GM23248 (cell line): ENCODE measurements around the gene PDX1. TPM values are rescaled to one million over a fixed set of nuclear protein-coding genes. Genes with fewer than 3 reads are reported as not detected.

Source experiments
- DNase-seq: peaks from one replicate; pipeline ENCODE4 v3.0.0-alpha.2; 2015
- H2AFZ ChIP-seq: fragments of 200-600 bp; sonication (generic); 2 replicates; pipeline ENCODE4 v1.6.1; 2016; ENCODE audit warnings: antibody characterized with exemption
- H3F3A ChIP-seq: fragments of 200-600 bp; sonication (generic); 2 replicates; pipeline ENCODE4 v1.6.1; 2016; ENCODE audit warnings: mild to moderate bottlenecking, antibody characterized with exemption, mixed run types; ENCODE audit not compliant: insufficient read depth
- H3K27ac ChIP-seq: fragments of 200-600 bp; sonication (generic); 2 replicates; pipeline ENCODE4 v1.5.1; 2016; ENCODE audit warnings: mild to moderate bottlenecking
- H3K27me3 ChIP-seq: fragments of 200-600 bp; sonication (generic); replicated peaks from 2 replicates; pipeline ENCODE4 v1.6.1; 2016; ENCODE audit warnings: mild to moderate bottlenecking; ENCODE audit not compliant: insufficient read depth
- H3K36me3 ChIP-seq: fragments of 200-600 bp; sonication (generic); 2 replicates; pipeline ENCODE4 v1.6.1; 2016; ENCODE audit warnings: low read depth, mild to moderate bottlenecking
- H3K4me1 ChIP-seq: fragments of 200-600 bp; sonication (generic); 2 replicates; pipeline ENCODE4 v1.6.1; 2016; ENCODE audit warnings: mild to moderate bottlenecking; ENCODE audit not compliant: insufficient read depth
- H3K4me2 ChIP-seq: fragments of 200-600 bp; sonication (generic); one replicate; pipeline ENCODE4 v1.6.1; 2016; ENCODE audit warnings: mild to moderate bottlenecking; ENCODE audit not compliant: unreplicated experiment
- H3K4me3 ChIP-seq: fragments of 200-600 bp; sonication (generic); 2 replicates; pipeline ENCODE4 v1.5.1; 2016; ENCODE audit warnings: mild to moderate bottlenecking
- H3K79me2 ChIP-seq: fragments of 200-600 bp; sonication (generic); 2 replicates; pipeline ENCODE4 v1.6.1; 2016; ENCODE audit warnings: mild to moderate bottlenecking; ENCODE audit not compliant: insufficient read depth
- H3K9ac ChIP-seq: fragments of 200-600 bp; sonication (generic); 2 replicates; pipeline ENCODE4 v1.6.1; 2016; ENCODE audit warnings: mild to moderate bottlenecking
- H3K9me2 ChIP-seq: fragments of 200-600 bp; sonication (generic); 2 replicates; pipeline ENCODE4 v1.6.1; 2016; ENCODE audit warnings: mixed run types, mild to moderate bottlenecking, moderate library complexity; ENCODE audit not compliant: insufficient read depth
- H3K9me3 ChIP-seq: fragments of 200-600 bp; sonication (generic); one replicate; pipeline ENCODE4 v1.6.1; 2017; ENCODE audit warnings: low read depth
- H4K20me1 ChIP-seq: fragments of 200-600 bp; sonication (generic); 2 replicates; pipeline ENCODE4 v1.6.0; 2016; ENCODE audit not compliant: insufficient read depth
- EZH2 ChIP-seq: fragments of 200-600 bp; sonication (generic); IDR thresholded peaks from 2 replicates; pipeline ENCODE4 v1.6.1; 2018; ENCODE audit warnings: antibody characterized with exemption, mild to moderate bottlenecking; ENCODE audit not compliant: insufficient read depth, poor library complexity, severe bottlenecking
- EZH2phosphoT487 ChIP-seq: fragments of 200-600 bp; sonication (generic); IDR thresholded peaks from 2 replicates; pipeline ENCODE4 v1.6.1; 2018; ENCODE audit warnings: antibody characterized with exemption, moderate library complexity, mild to moderate bottlenecking, low read depth; ENCODE audit not compliant: insufficient read depth
- WGBS, 2 experiments: methylation state at CpG; one replicate each; pipeline ENCODE4 v1.1.6; 2015 to 2017; ENCODE audit warnings: low lambda C conversion rate in 2 of 2, low coverage in 1 of 2; ENCODE audit errors: missing lambda C conversion rate in 2 of 2; 5-methylcytosine and 5-hydroxymethylcytosine counted together
- in situ Hi-C: fragments of 300-500 bp; cut with MboI; formaldehyde crosslinking; loops from 2 replicates; pipeline ENCODE4 v1.15.0; 2020
- polyA plus RNA-seq: library from polyadenylated mRNA; unstranded; fragments of >200 nt; fragmentation: Nextera tagmentation; extraction: Ambion mirVana; gene quantifications from 2 replicates; pipeline ENCODE4 v1.2.1, GENCODE V29; 2016
- total RNA-seq: library from RNA; depleted of rRNA; stranded (reverse); fragments of >200 nt; shearing (Covaris generic); gene quantifications from 2 replicates; pipeline ENCODE4 v1.2.3, GENCODE V29; 2014

The PDX1 gene
- total and polyA plus RNA-seq, 2 experiments from 2014 or later: not detected

- Histone ChIP-seq H3K27ac (no peak overlapping the region), H3K79me2 (no peaks in the 10 kb centered on the region), H3K9me3 (no peaks in the 10 kb centered on the region), H3F3A (no peaks in the 10 kb centered on the region), H4K20me1 (no peaks in the 10 kb centered on the region), H3K27me3 (peaks cover 70% of the 10 kb centered on the region), H3K9ac (no peak overlapping the region), H3K4me3 (no peak overlapping the region), H2AFZ (no peak overlapping the region), H3K4me1 (0 out of 2 replicates have a peak, but pooled peaks cover 2% of the 10 kb centered on the region), H3K36me3 (no peaks in the 10 kb centered on the region), H3K4me2 (no peak overlapping the region), H3K9me2 (no peaks in the 10 kb centered on the region)
- in situ Hi-C loops: no loop called here
- no peak for DNase-seq
- 45 to 48% methylated on average over 11 of the region's 11 CpGs for WGBS, 2 experiments
- TF ChIP-seq EZH2phosphoT487 (no peak), EZH2 (no peak)
These were observed 35.3 kb downstream of the PDX1 start for GRCh38 chr13:27955014-27955591.

GRCh38 chr13:27956576-27957300 lies 36.9 kb downstream of the PDX1 start:
- H3K27me3 ChIP-seq: peaks cover 83% of the 10 kb centered on the region
- H3K9me2 ChIP-seq: no peaks in the 10 kb centered on the region
- no peaks in the 10 kb centered on the region for H3K36me3 ChIP-seq
- H4K20me1 ChIP-seq: no peaks in the 10 kb centered on the region
- no peaks in the 10 kb centered on the region for H3K9me3 ChIP-seq
- H3K9ac ChIP-seq: no peak overlapping the region
- H2AFZ ChIP-seq: no peak overlapping the region
- H3K4me3 ChIP-seq: no peak overlapping the region
- TF ChIP-seq EZH2: no peak
- TF ChIP-seq EZH2phosphoT487: no peak
- no peak overlapping the region for H3K27ac ChIP-seq
- H3K4me1 ChIP-seq: peaks cover 12% of the 10 kb centered on the region; the same call in 1 of the 2 replicates
- in situ Hi-C loops: no loop called here
- 9 to 13% methylated on average over 5 of the region's 5 CpGs for WGBS, 2 experiments
- no peaks in the 10 kb centered on the region for H3F3A ChIP-seq
- DNase-seq: no peak
- no peaks in the 10 kb centered on the region for H3K79me2 ChIP-seq
- H3K4me2 ChIP-seq: no peak overlapping the region

- Histone ChIP-seq H3K36me3 (no peaks in the 10 kb centered on the region), H3K27me3 (peaks cover 95% of the 10 kb centered on the region), H3K27ac (no peak overlapping the region), H3K9me2 (no peaks in the 10 kb centered on the region), H3K79me2 (no peaks in the 10 kb centered on the region), H4K20me1 (no peaks in the 10 kb centered on the region), H2AFZ (peak overlapping the region; percentile 61), H3K9me3 (no peaks in the 10 kb centered on the region), H3K4me2 (peak overlapping the region; percentile 67), H3F3A (no peaks in the 10 kb centered on the region), H3K4me3 (peak overlapping the region; percentile 52), H3K9ac (no peak overlapping the region), H3K4me1 (peaks cover 12% of the 10 kb centered on the region; the same call in 1 of the 2 replicates)
- no peak for DNase-seq
- TF ChIP-seq EZH2 (peak; percentile 43), EZH2phosphoT487 (no peak)
- WGBS, 2 experiments: 19 to 21% methylated on average over 14 of the region's 14 CpGs
- in situ Hi-C loops: no loop called here
These were observed 40.2 kb downstream of the PDX1 start for GRCh38 chr13:27959976-27960361.

GRCh38 chr13:27960362-27961226 lies 40.8 kb downstream of the PDX1 start:
- Histone ChIP-seq H3K4me2 (peak overlapping the region; percentile 67), H3K4me1 (peaks cover 12% of the 10 kb centered on the region; the same call in 1 of the 2 replicates), H3K27me3 (peaks cover 95% of the 10 kb centered on the region), H3K4me3 (peak overlapping the region; percentile 52), H2AFZ (peak overlapping the region; percentile 61), H3K79me2 (no peaks in the 10 kb centered on the region), H4K20me1 (no peaks in the 10 kb centered on the region), H3K9me2 (no peaks in the 10 kb centered on the region), H3K9me3 (no peaks in the 10 kb centered on the region), H3K36me3 (no peaks in the 10 kb centered on the region), H3K9ac (no peak overlapping the region), H3K27ac (no peak overlapping the region), H3F3A (no peaks in the 10 kb centered on the region)
- WGBS, 2 experiments: 1 to 3% methylated on average over 55 to 65 of the region's 73 CpGs
- TF ChIP-seq EZH2phosphoT487 (0 out of 2 replicates have a peak, but pooled peaks have one; percentile 40), EZH2 (peak; percentile 35)
- in situ Hi-C loops: no loop called here
- peak; percentile 55 for DNase-seq
